NCI-H748 treated with DMSO at 0.1 percent for 48 hours (cell line): ENCODE data around the gene SERP2.

Source experiments
- DNase-seq: peaks from one replicate; lab custom pipeline; 2025; lab: John Stamatoyannopoulos, UW

SERP2 gene

GRCh38 chr13:44435142-44435918, 61.7 kb downstream of the SERP2 start:
- peak; percentile 98 for DNase-seq

- no peak for DNase-seq
These were observed 62.4 kb downstream of the SERP2 start for GRCh38 chr13:44435919-44436510.

- peak; percentile 95 for DNase-seq
These were observed 63.1 kb downstream of the SERP2 start for GRCh38 chr13:44436589-44437337.

- peak; percentile 76 for DNase-seq
These were observed 64.0 kb downstream of the SERP2 start for GRCh38 chr13:44437356-44438233.

- no peak for DNase-seq
These were observed 64.6 kb downstream of the SERP2 start for GRCh38 chr13:44438234-44438579.

- DNase-seq, result no peak
These were observed 65.9 kb downstream of the SERP2 start for GRCh38 chr13:44439452-44440024.

GRCh38 chr13:44440046-44440608, 66.5 kb downstream of the SERP2 start:
- no peak for DNase-seq
